Renal cortex interstitium (tissue), 11 donors: ENCODE measurements around the gene NBEAL2. TPM values are rescaled to one million over a fixed set of nuclear protein-coding genes. Genes with fewer than 3 reads are reported as not detected.
"Not testable (repeated sequence)": the region's sequence is repeated elsewhere in the genome, so short reads cannot be mapped to it uniquely, and the experiment has no call there.

Source experiments
- DNase-seq, 11 donors: peaks; one replicate each; pipeline ENCODE4 v3.0.0-alpha.2; 2013; ENCODE audit warnings: low read depth in 9 of 11, low spot score in 4 of 11; ENCODE audit errors: extremely low read depth in 1 of 11
- polyA plus RNA-seq, 3 donors: library from polyadenylated mRNA; unstranded; fragments of 120-200 nt; gene quantifications; one replicate each; pipeline ENCODE4 v1.2.1, GENCODE V29; 2013; ENCODE audit not compliant: insufficient read length in 3 of 3

NBEAL2 gene
- polyA plus RNA-seq, 3 donors, result 37.1 to 67.5 (median 43.2) TPM

GRCh38 chr3:47016086-47016933 lies 36.8 kb downstream of the NBEAL2 start:
- DNase-seq, result no peak

GRCh38 chr3:47016934-47017435 lies 37.5 kb downstream of the NBEAL2 start:
- no peak for DNase-seq

GRCh38 chr3:47017504-47018268 lies 38.2 kb downstream of the NBEAL2 start:
- no peak for DNase-seq

GRCh38 chr3:47018269-47018611 lies 38.8 kb downstream of the NBEAL2 start:
- DNase-seq, result no peak

- no peak for DNase-seq
These were observed 39.7 kb downstream of the NBEAL2 start for GRCh38 chr3:47019201-47019600.

GRCh38 chr3:47020311-47020710 lies 40.8 kb downstream of the NBEAL2 start:
- DNase-seq, result no peak

- DNase-seq, result no peak
These were observed 43.2 kb downstream of the NBEAL2 start for GRCh38 chr3:47022641-47023071.

GRCh38 chr3:47024932-47025331 lies 45.5 kb downstream of the NBEAL2 start:
- DNase-seq, result no peak

GRCh38 chr3:47026432-47026831 lies 47.0 kb downstream of the NBEAL2 start:
- not testable (repeated sequence) for DNase-seq

GRCh38 chr3:47028146-47028545 lies 48.7 kb downstream of the NBEAL2 start:
- no peak for DNase-seq

GRCh38 chr3:47028667-47029066 lies 49.2 kb downstream of the NBEAL2 start:
- no peak for DNase-seq

- not testable (repeated sequence) for DNase-seq
These were observed 51.6 kb downstream of the NBEAL2 start for GRCh38 chr3:47031041-47031440.

GRCh38 chr3:47034868-47035489 lies 55.5 kb downstream of the NBEAL2 start:
- no peak for DNase-seq

- no peak for DNase-seq
These were observed 56.2 kb downstream of the NBEAL2 start for GRCh38 chr3:47035645-47036044.

GRCh38 chr3:47036145-47036544 lies 56.7 kb downstream of the NBEAL2 start:
- DNase-seq, result no peak

- DNase-seq, result not testable (repeated sequence)
These were observed 57.8 kb downstream of the NBEAL2 start for GRCh38 chr3:47037302-47037701.

GRCh38 chr3:47041114-47041513 lies 61.6 kb downstream of the NBEAL2 start:
- no peak for DNase-seq

- peak in 4 of 11 donors; percentile 3 to 8 (median 4) for DNase-seq
These were observed 62.8 kb downstream of the NBEAL2 start for GRCh38 chr3:47042231-47042791.

GRCh38 chr3:47047069-47047468 lies 67.6 kb downstream of the NBEAL2 start:
- no peak for DNase-seq
